ENCODE measurements around the gene MRGPRG. TPM values are rescaled to one million over a fixed set of nuclear protein-coding genes. Genes with fewer than 3 reads are reported as not detected.
A peak's percentile ranks its signal among the peaks of the same experiment; 100 is the strongest.
"Not testable (repeated sequence)": the region's sequence is repeated elsewhere in the genome, so short reads cannot be mapped to it uniquely, and the experiment has no call there.

The MRGPRG gene
- total and polyA plus RNA-seq, 10 donors: not detected

GRCh38 chr11:3169255-3170043 is 49.2 kb downstream of the MRGPRG start:
- Histone ChIP-seq H3K4me3 (peak overlapping the region in 5 of 8 donors; percentile 9 to 54 (median 26)), H3K4me1 (peaks cover 0 to 51% (median 25%) of the 10 kb centered on the region in 6 donors), H3K9me3 (no peaks in the 10 kb centered on the region), H3K27me3 (replicated peaks in 1 of 7) (peaks cover 0 to 71% (median 4%) of the 10 kb centered on the region in 7 donors), H3K27ac (peak overlapping the region in 5 of 8 donors; percentile 5 to 60 (median 38)), H3K36me3 (no peaks in the 10 kb centered on the region)
- 7 to 12% (median 10%) methylated on average over 26 to 31 of the region's 31 CpGs for WGBS, 5 donors
- TF ChIP-seq CTCF (IDR thresholded peaks at IDR 0.05 in 8 of 11, conservative IDR thresholded peaks at IDR 0.05 in 3 of 11): no peak
- peak; percentile 9 to 58 (median 51) for TF ChIP-seq POLR2AphosphoS5 (IDR thresholded peaks at IDR 0.05)
- no peak for TF ChIP-seq POLR2A (IDR thresholded peaks at IDR 0.05)
- DNase-seq: peak; percentile 78
- intact Hi-C loops (cut with DNase I; ENCODE audit: low total_unique reads): no loop called here

- Histone ChIP-seq H3K4me3 (peak overlapping the region in 2 of 8 donors; percentile 28 to 54), H3K27me3 (replicated peaks in 1 of 7) (peaks cover 0 to 77% (median 6%) of the 10 kb centered on the region in 7 donors), H3K4me1 (peaks cover 0 to 57% (median 32%) of the 10 kb centered on the region in 6 donors), H3K27ac (peak overlapping the region in 4 of 8 donors; percentile 8 to 60 (median 44))
- H3K9me3 ChIP-seq; H3K36me3 ChIP-seq; intact Hi-C loops (cut with DNase I; ENCODE audit: low total_unique reads); DNase-seq: not testable (repeated sequence)
- WGBS, 5 donors: 67 to 80% (median 75%) methylated on average over 16 to 17 of the region's 17 CpGs
Measured at GRCh38 chr11:3168742-3169254, 49.8 kb downstream of the MRGPRG start.

Other genes starting within 250 kb of the MRGPRG start
- gene NAP1L4, start 226.5 kb downstream of the MRGPRG start, total RNA-seq: 100 to 1,000 TPM in 6 of 7 donors, 10 to 100 TPM in 1; 87.5 to 137 (median 131) TPM
- 100 to 1,000 TPM in 1 of 3 donors, 10 to 100 TPM in 2; 79.5 to 104 (median 90.6) TPM for gene NAP1L4, start 226.5 kb downstream of the MRGPRG start, polyA plus RNA-seq
- 10 to 100 TPM; 32.7 to 64.9 (median 39.0) TPM for gene CARS1, start 161.4 kb downstream of the MRGPRG start, total RNA-seq
- 10 to 100 TPM; 18.6 to 27.5 (median 24.0) TPM for gene CARS1, start 161.4 kb downstream of the MRGPRG start, polyA plus RNA-seq
- 10 to 100 TPM; 37.2 to 91.2 (median 73.3) TPM for gene OSBPL5, start 53.5 kb downstream of the MRGPRG start, total RNA-seq
- gene OSBPL5, start 53.5 kb downstream of the MRGPRG start, polyA plus RNA-seq: 10 to 100 TPM in 2 of 3 donors, 1 to 10 TPM in 1; 5.1 to 21.6 (median 10.7) TPM
- 1 to 10 TPM in 2 of 7 donors, under 1 TPM in 2, not detected in 3; 0.41 to 1.9 (median 1.2) TPM for gene MRGPRE, start 13.6 kb upstream of the MRGPRG start, total RNA-seq
- gene MRGPRE, start 13.6 kb upstream of the MRGPRG start, polyA plus RNA-seq: not detected
- 10 to 100 TPM; 26.8 to 39.8 (median 31.6) TPM for gene ZNF195, start 160.3 kb upstream of the MRGPRG start, total RNA-seq
- 10 to 100 TPM; 15.3 to 21.3 (median 16.6) TPM for gene ZNF195, start 160.3 kb upstream of the MRGPRG start, polyA plus RNA-seq

Data from spleen (tissue), 11 donors.